Pancreas (tissue), 10 donors: Measurements from ENCODE around the gene SLC9A6. TPM values are rescaled to one million over a fixed set of nuclear protein-coding genes. Genes with fewer than 3 reads are reported as not detected.
"Not testable (repeated sequence)": the region's sequence is repeated elsewhere in the genome, so short reads cannot be mapped to it uniquely, and the experiment has no call there.

ENCODE experiments used
- ATAC-seq, 4 donors: fragments of 200-7000 bp; cut with Tn5 transposase; one replicate each; pipeline versions ENCODE4 v1.8.0 to v1.9.1; 2020; ENCODE audit warnings: mild to moderate bottlenecking in 4 of 4, moderate library complexity in 4 of 4
- DNase-seq, 6 donors: peaks; one replicate each; pipeline ENCODE4 v3.0.0-alpha.2; 2020
- FAIRE-seq: peaks from 2 replicates; lab custom pipeline; 2012; peaks lifted over from hg19 to GRCh38; lab: Jason Lieb, UNC
- H3K27ac ChIP-seq, 4 donors: fragments of 200-600 bp; sonication (generic); 1 replicate in 3 of 4; 2 replicates in 1 of 4; pipeline versions ENCODE4 v1.5.0 to v1.8.0; 2020
- H3K27me3 ChIP-seq, 4 donors: fragments of 200-600 bp; one replicate each; pipeline ENCODE4 v1.8.0; 2021
- H3K36me3 ChIP-seq, 3 donors: fragments of 200-600 bp; sonication (generic) in 1 of 3; one replicate each; pipeline versions ENCODE4 v1.5.0 to v1.8.0; 2020 to 2021
- H3K4me1 ChIP-seq, 3 donors: fragments of 200-600 bp; one replicate each; pipeline ENCODE4 v1.8.0; 2021
- H3K4me3 ChIP-seq, 4 donors: fragments of 200-600 bp; sonication (generic) in 2 of 4; one replicate each; pipeline versions ENCODE4 v1.5.0 to v1.8.0; 2020 to 2021
- H3K9me3 ChIP-seq, 4 donors: fragments of 200-600 bp; one replicate each; pipeline ENCODE4 v1.8.0; 2021
- CTCF ChIP-seq, 4 donors: fragments of 200-600 bp; sonication (generic) in 3 of 4; IDR thresholded peaks; one replicate each; pipeline versions ENCODE4 v1.5.0 to v1.8.0; 2021; ENCODE audit warnings: antibody characterized with exemption in 4 of 4
- WGBS, 2 donors: extraction: QIAGEN DNeasy Blood & Tissue Kit; methylation state at CpG; one replicate each; pipeline ENCODE4 v1.1.7; 2013; 5-methylcytosine and 5-hydroxymethylcytosine counted together
- intact Hi-C, 3 donors: fragments of 100-400 bp; cut with DNase I; formaldehyde crosslinking; loops; one replicate each; pipeline versions ENCODE4 v1.11.1 to v1.14.2; 2022
- polyA plus RNA-seq, 2 donors: library from polyadenylated mRNA; stranded (reverse); fragments of 200-250 nt; gene quantifications; one replicate each; pipeline ENCODE4 v1.2.3, GENCODE V29; 2013
- total RNA-seq, 6 donors: library from RNA; stranded (reverse); fragmentation: NEBNext Ultra II Directional in 4 of 6; extraction: Animal tissue kit (Norgen Biotek cat#: 25700) in 4 of 6; gene quantifications; one replicate each; pipeline versions ENCODE4 v1.2.1 to v1.2.4, GENCODE V29; 2021 to 2023
- donor health status: healthy with polysubstance abuse.
- donor health status: DM: no; HTN: no; CAD: no; lungs with moderate emphysema.
- donor health status: DM: no; HTN: no; CAD: no.
- donor health status: control.
- donor health status: control.
- donor health status: Bipolar disorder and iron deficiency.
- donor health status: DM: yes; HTN: yes; CAD: no.
- donor health status: DM: no; HTN: no; CAD: no.
- donor health status: DM: no; HTN: no; CAD: no.
- donor health status: DM: yes; HTN: yes; CAD: no.

Gene SLC9A6
- total and polyA plus RNA-seq, 8 donors = 2.1 to 8.3 (median 4.4) TPM

GRCh38 chrX:136047016-136047642, 61.9 kb downstream of the SLC9A6 start:
- no peak overlapping the region for H3K4me3 ChIP-seq
- ATAC-seq = no peak
- peak; percentile 90 for FAIRE-seq
- no peak for TF ChIP-seq CTCF (IDR thresholded peaks at IDR 0.05)
- 61 to 63% methylated on average over 2 of the region's 2 CpGs for WGBS, 2 donors
- H3K9me3 ChIP-seq = no peaks in the 10 kb centered on the region
- peaks cover 0 to 11% (median 0%) of the 10 kb centered on the region in 4 donors for H3K27me3 ChIP-seq
- no peaks in the 10 kb centered on the region for H3K4me1 ChIP-seq
- no peaks in the 10 kb centered on the region for H3K36me3 ChIP-seq
- H3K27ac ChIP-seq = no peak overlapping the region
- no peak for DNase-seq
- intact Hi-C loops = no loop called here

GRCh38 chrX:136047969-136048368, 62.7 kb downstream of the SLC9A6 start:
- ATAC-seq (no peak), FAIRE-seq (no peak), DNase-seq (no peak)
- no peak overlapping the region for H3K4me3 ChIP-seq
- no peak overlapping the region for H3K27ac ChIP-seq
- no peaks in the 10 kb centered on the region for H3K36me3 ChIP-seq
- intact Hi-C loops = no loop called here
- no peak for TF ChIP-seq CTCF (IDR thresholded peaks at IDR 0.05)
- H3K4me1 ChIP-seq = no peaks in the 10 kb centered on the region
- 51 to 81% methylated on average over 4 of the region's 4 CpGs for WGBS, 2 donors
- no peaks in the 10 kb centered on the region for H3K9me3 ChIP-seq
- H3K27me3 ChIP-seq = peaks cover 0 to 11% (median 0%) of the 10 kb centered on the region in 4 donors

GRCh38 chrX:136048446-136048845, 63.2 kb downstream of the SLC9A6 start:
- peaks cover 0 to 10% (median 0%) of the 10 kb centered on the region in 4 donors for H3K27me3 ChIP-seq
- TF ChIP-seq CTCF (IDR thresholded peaks at IDR 0.05) = no peak
- H3K36me3 ChIP-seq = no peaks in the 10 kb centered on the region
- no peak for FAIRE-seq
- no peaks in the 10 kb centered on the region for H3K4me1 ChIP-seq
- H3K4me3 ChIP-seq = no peak overlapping the region
- DNase-seq = no peak
- intact Hi-C loops = no loop called here
- 91 to 97% methylated on average over 1 of the region's 1 CpG for WGBS, 2 donors
- H3K27ac ChIP-seq = no peak overlapping the region
- no peaks in the 10 kb centered on the region for H3K9me3 ChIP-seq
- no peak for ATAC-seq

GRCh38 chrX:136049608-136050007, 64.4 kb downstream of the SLC9A6 start:
- ATAC-seq = no peak
- Histone ChIP-seq H3K27ac (no peak overlapping the region), H3K4me1 (no peaks in the 10 kb centered on the region), H3K9me3 (no peaks in the 10 kb centered on the region), H3K27me3 (peaks cover 0 to 6% (median 0%) of the 10 kb centered on the region in 4 donors), H3K4me3 (no peak overlapping the region), H3K36me3 (no peaks in the 10 kb centered on the region)
- no peak for FAIRE-seq
- TF ChIP-seq CTCF (IDR thresholded peaks at IDR 0.05) = no peak
- 52 to 58% methylated on average over 3 of the region's 3 CpGs for WGBS, 2 donors
- intact Hi-C loops = no loop called here
- DNase-seq = no peak

- FAIRE-seq, H3K4me3 ChIP-seq, H3K36me3 ChIP-seq, DNase-seq, H3K4me1 ChIP-seq, H3K27me3 ChIP-seq, ATAC-seq, H3K27ac ChIP-seq, H3K9me3 ChIP-seq, intact Hi-C loops: not testable (repeated sequence)
- 77 to 78% methylated on average over 6 to 7 of the region's 9 CpGs for WGBS, 2 donors
Observed at GRCh38 chrX:136050875-136051274, 65.6 kb downstream of the SLC9A6 start.
